ENCODE data around the gene TOX2.

TOX2 gene

GRCh38 chr20:43977962-43978361, 63.3 kb downstream of the TOX2 start:
- Histone ChIP-seq H2AK5ac (ENCODE audit: low read length) (no peak overlapping the region), H3K56ac (ENCODE audit: low read length) (no peak overlapping the region), H2BK15ac (replicated peaks; ENCODE audit: low read depth) (no peak overlapping the region), H3K36me3 (ENCODE audit: control insufficient read depth, insufficient read depth, low read length) (no peaks in the 10 kb centered on the region), H3K4ac (ENCODE audit: low read depth, low read length) (no peak overlapping the region), H2BK120ac (ENCODE audit: low read depth, low read length) (no peak overlapping the region), H3K4me3 (ENCODE audit: low read length) (no peak overlapping the region), H3K27ac (ENCODE audit: low read depth, low read length) (no peak overlapping the region), H3K18ac (ENCODE audit: low read length) (no peak overlapping the region), H3K4me1 (ENCODE audit: control insufficient read depth, low read depth, low read length) (peaks cover 4% of the 10 kb centered on the region), H3K9ac (ENCODE audit: low read length) (no peak overlapping the region), H3K27me3 (ENCODE audit: insufficient read depth, low read length, poor library complexity) (no peaks in the 10 kb centered on the region), H3K23ac (ENCODE audit: low read length) (no peak overlapping the region), H4K8ac (ENCODE audit: low read depth, low read length) (no peak overlapping the region), H3K79me1 (ENCODE audit: low read length) (no peaks in the 10 kb centered on the region), H4K5ac (ENCODE audit: low read length) (no peak overlapping the region), H2BK5ac (ENCODE audit: low read length) (no peak overlapping the region), H3K4me2 (ENCODE audit: low read length) (no peak overlapping the region), H3K79me2 (ENCODE audit: control insufficient read depth, insufficient read depth, low read length) (no peaks in the 10 kb centered on the region)
- no CpG with 5 or more reads among the region's 3 CpGs for WGBS (ENCODE audit: extremely low coverage, insufficient coverage, low lambda C conversion rate)
- peak; percentile 97 for DNase-seq

GRCh38 chr20:43979576-43980105, 65.0 kb downstream of the TOX2 start:
- H2AK5ac ChIP-seq (ENCODE audit: low read length), result no peak overlapping the region
- H3K4me3 ChIP-seq (ENCODE audit: low read length), result no peak overlapping the region
- no peak overlapping the region for H2BK5ac ChIP-seq (ENCODE audit: low read length)
- H4K5ac ChIP-seq (ENCODE audit: low read length), result no peak overlapping the region
- H3K4me1 ChIP-seq (ENCODE audit: control insufficient read depth, low read depth, low read length), result peaks cover 4% of the 10 kb centered on the region
- H3K9ac ChIP-seq (ENCODE audit: low read length), result no peak overlapping the region
- no peak overlapping the region for H3K4me2 ChIP-seq (ENCODE audit: low read length)
- no peak overlapping the region for H4K8ac ChIP-seq (ENCODE audit: low read depth, low read length)
- no peak overlapping the region for H3K27ac ChIP-seq (ENCODE audit: low read depth, low read length)
- no peaks in the 10 kb centered on the region for H3K79me1 ChIP-seq (ENCODE audit: low read length)
- H2BK15ac ChIP-seq (replicated peaks; ENCODE audit: low read depth), result no peak overlapping the region
- no peak overlapping the region for H3K18ac ChIP-seq (ENCODE audit: low read length)
- H3K56ac ChIP-seq (ENCODE audit: low read length), result no peak overlapping the region
- no peak overlapping the region for H3K4ac ChIP-seq (ENCODE audit: low read depth, low read length)
- no CpG with 5 or more reads among the region's 4 CpGs for WGBS (ENCODE audit: extremely low coverage, insufficient coverage, low lambda C conversion rate)
- no peak overlapping the region for H3K23ac ChIP-seq (ENCODE audit: low read length)
- no peaks in the 10 kb centered on the region for H3K27me3 ChIP-seq (ENCODE audit: insufficient read depth, low read length, poor library complexity)
- H3K79me2 ChIP-seq (ENCODE audit: control insufficient read depth, insufficient read depth, low read length), result no peaks in the 10 kb centered on the region
- H3K36me3 ChIP-seq (ENCODE audit: control insufficient read depth, insufficient read depth, low read length), result no peaks in the 10 kb centered on the region
- no peak overlapping the region for H2BK120ac ChIP-seq (ENCODE audit: low read depth, low read length)
- DNase-seq, result no peak

GRCh38 chr20:43981540-43981939, 66.9 kb downstream of the TOX2 start:
- H3K4me2 ChIP-seq (ENCODE audit: low read length), result no peak overlapping the region
- H3K79me1 ChIP-seq (ENCODE audit: low read length), result no peaks in the 10 kb centered on the region
- peaks cover 4% of the 10 kb centered on the region for H3K4me1 ChIP-seq (ENCODE audit: control insufficient read depth, low read depth, low read length)
- H3K23ac ChIP-seq (ENCODE audit: low read length), result no peak overlapping the region
- H3K4ac ChIP-seq (ENCODE audit: low read depth, low read length), result no peak overlapping the region
- no peak overlapping the region for H4K8ac ChIP-seq (ENCODE audit: low read depth, low read length)
- no peak overlapping the region for H4K5ac ChIP-seq (ENCODE audit: low read length)
- H3K56ac ChIP-seq (ENCODE audit: low read length), result no peak overlapping the region
- H3K27ac ChIP-seq (ENCODE audit: low read depth, low read length), result no peak overlapping the region
- H3K18ac ChIP-seq (ENCODE audit: low read length), result no peak overlapping the region
- H3K9ac ChIP-seq (ENCODE audit: low read length), result no peak overlapping the region
- no peaks in the 10 kb centered on the region for H3K79me2 ChIP-seq (ENCODE audit: control insufficient read depth, insufficient read depth, low read length)
- WGBS (ENCODE audit: extremely low coverage, insufficient coverage, low lambda C conversion rate), result no CpG with 5 or more reads among the region's 4 CpGs
- H2AK5ac ChIP-seq (ENCODE audit: low read length), result no peak overlapping the region
- no peak overlapping the region for H2BK15ac ChIP-seq (replicated peaks; ENCODE audit: low read depth)
- H3K27me3 ChIP-seq (ENCODE audit: insufficient read depth, low read length, poor library complexity), result no peaks in the 10 kb centered on the region
- H3K36me3 ChIP-seq (ENCODE audit: control insufficient read depth, insufficient read depth, low read length), result no peaks in the 10 kb centered on the region
- no peak overlapping the region for H3K4me3 ChIP-seq (ENCODE audit: low read length)
- no peak overlapping the region for H2BK5ac ChIP-seq (ENCODE audit: low read length)
- DNase-seq, result no peak
- H2BK120ac ChIP-seq (ENCODE audit: low read depth, low read length), result no peak overlapping the region

GRCh38 chr20:43982016-43982415, 67.4 kb downstream of the TOX2 start:
- no peak for DNase-seq
- Histone ChIP-seq H3K27me3 (ENCODE audit: insufficient read depth, low read length, poor library complexity) (no peaks in the 10 kb centered on the region), H3K36me3 (ENCODE audit: control insufficient read depth, insufficient read depth, low read length) (no peaks in the 10 kb centered on the region), H4K5ac (ENCODE audit: low read length) (no peak overlapping the region), H2BK5ac (ENCODE audit: low read length) (no peak overlapping the region), H3K27ac (ENCODE audit: low read depth, low read length) (no peak overlapping the region), H3K18ac (ENCODE audit: low read length) (no peak overlapping the region), H3K79me1 (ENCODE audit: low read length) (no peaks in the 10 kb centered on the region), H3K4me1 (ENCODE audit: control insufficient read depth, low read depth, low read length) (peaks cover 4% of the 10 kb centered on the region), H3K4me2 (ENCODE audit: low read length) (no peak overlapping the region), H3K23ac (ENCODE audit: low read length) (no peak overlapping the region), H3K9ac (ENCODE audit: low read length) (no peak overlapping the region), H2BK120ac (ENCODE audit: low read depth, low read length) (no peak overlapping the region), H4K8ac (ENCODE audit: low read depth, low read length) (no peak overlapping the region), H3K56ac (ENCODE audit: low read length) (no peak overlapping the region), H3K4ac (ENCODE audit: low read depth, low read length) (no peak overlapping the region), H2AK5ac (ENCODE audit: low read length) (no peak overlapping the region), H2BK15ac (replicated peaks; ENCODE audit: low read depth) (no peak overlapping the region), H3K79me2 (ENCODE audit: control insufficient read depth, insufficient read depth, low read length) (no peaks in the 10 kb centered on the region), H3K4me3 (ENCODE audit: low read length) (no peak overlapping the region)
- WGBS (ENCODE audit: extremely low coverage, insufficient coverage, low lambda C conversion rate), result no CpG with 5 or more reads among the region's 2 CpGs

GRCh38 chr20:43982886-43983285, 68.2 kb downstream of the TOX2 start:
- H3K4me2 ChIP-seq (ENCODE audit: low read length), result no peak overlapping the region
- H3K18ac ChIP-seq (ENCODE audit: low read length), result no peak overlapping the region
- no peak overlapping the region for H2BK120ac ChIP-seq (ENCODE audit: low read depth, low read length)
- no peaks in the 10 kb centered on the region for H3K27me3 ChIP-seq (ENCODE audit: insufficient read depth, low read length, poor library complexity)
- H4K5ac ChIP-seq (ENCODE audit: low read length), result no peak overlapping the region
- H3K79me1 ChIP-seq (ENCODE audit: low read length), result no peaks in the 10 kb centered on the region
- no peak overlapping the region for H3K23ac ChIP-seq (ENCODE audit: low read length)
- no peaks in the 10 kb centered on the region for H3K36me3 ChIP-seq (ENCODE audit: control insufficient read depth, insufficient read depth, low read length)
- no peaks in the 10 kb centered on the region for H3K79me2 ChIP-seq (ENCODE audit: control insufficient read depth, insufficient read depth, low read length)
- no peak overlapping the region for H3K56ac ChIP-seq (ENCODE audit: low read length)
- no peak overlapping the region for H3K4me3 ChIP-seq (ENCODE audit: low read length)
- H3K4ac ChIP-seq (ENCODE audit: low read depth, low read length), result no peak overlapping the region
- WGBS (ENCODE audit: extremely low coverage, insufficient coverage, low lambda C conversion rate), result no CpG with 5 or more reads among the region's 5 CpGs
- H3K4me1 ChIP-seq (ENCODE audit: control insufficient read depth, low read depth, low read length), result no peaks in the 10 kb centered on the region
- DNase-seq, result no peak
- H2BK15ac ChIP-seq (replicated peaks; ENCODE audit: low read depth), result no peak overlapping the region
- H4K8ac ChIP-seq (ENCODE audit: low read depth, low read length), result no peak overlapping the region
- no peak overlapping the region for H2AK5ac ChIP-seq (ENCODE audit: low read length)
- no peak overlapping the region for H3K27ac ChIP-seq (ENCODE audit: low read depth, low read length)
- no peak overlapping the region for H2BK5ac ChIP-seq (ENCODE audit: low read length)
- H3K9ac ChIP-seq (ENCODE audit: low read length), result no peak overlapping the region

- no peaks in the 10 kb centered on the region for H3K36me3 ChIP-seq (ENCODE audit: control insufficient read depth, insufficient read depth, low read length)
- H3K4me3 ChIP-seq (ENCODE audit: low read length), result no peak overlapping the region
- H3K18ac ChIP-seq (ENCODE audit: low read length), result no peak overlapping the region
- H3K9ac ChIP-seq (ENCODE audit: low read length), result no peak overlapping the region
- no peak overlapping the region for H3K56ac ChIP-seq (ENCODE audit: low read length)
- H3K4me1 ChIP-seq (ENCODE audit: control insufficient read depth, low read depth, low read length), result no peaks in the 10 kb centered on the region
- no peak overlapping the region for H2BK120ac ChIP-seq (ENCODE audit: low read depth, low read length)
- H3K4me2 ChIP-seq (ENCODE audit: low read length), result no peak overlapping the region
- peak; percentile 44 for DNase-seq
- H3K79me1 ChIP-seq (ENCODE audit: low read length), result no peaks in the 10 kb centered on the region
- no peak overlapping the region for H3K4ac ChIP-seq (ENCODE audit: low read depth, low read length)
- no peak overlapping the region for H4K8ac ChIP-seq (ENCODE audit: low read depth, low read length)
- H2BK5ac ChIP-seq (ENCODE audit: low read length), result no peak overlapping the region
- no CpG with 5 or more reads among the region's 5 CpGs for WGBS (ENCODE audit: extremely low coverage, insufficient coverage, low lambda C conversion rate)
- no peak overlapping the region for H2AK5ac ChIP-seq (ENCODE audit: low read length)
- H3K27ac ChIP-seq (ENCODE audit: low read depth, low read length), result no peak overlapping the region
- H3K27me3 ChIP-seq (ENCODE audit: insufficient read depth, low read length, poor library complexity), result no peaks in the 10 kb centered on the region
- H4K5ac ChIP-seq (ENCODE audit: low read length), result no peak overlapping the region
- no peaks in the 10 kb centered on the region for H3K79me2 ChIP-seq (ENCODE audit: control insufficient read depth, insufficient read depth, low read length)
- no peak overlapping the region for H3K23ac ChIP-seq (ENCODE audit: low read length)
- no peak overlapping the region for H2BK15ac ChIP-seq (replicated peaks; ENCODE audit: low read depth)
Measured at GRCh38 chr20:43983359-43983758, 68.7 kb downstream of the TOX2 start.
